ENCODE results near the gene SEL1L3.
A peak's percentile ranks its signal among the peaks of the same experiment; 100 is the strongest.

Gene SEL1L3

GRCh38 chr4:25713812-25714211 is 149.0 kb downstream of the SEL1L3 start:
- H3K4me3 ChIP-seq (ENCODE audit: control insufficient read depth, low read depth, low read length), result no peak overlapping the region
- no peak for DNase-seq (ENCODE audit: low read depth)
- TF ChIP-seq CTCF (IDR thresholded peaks at IDR 0.05; ENCODE audit: control insufficient read depth, insufficient read depth, low read depth, low read length, missing control alignments), result no peak

GRCh38 chr4:25712611-25713010 is 150.2 kb downstream of the SEL1L3 start:
- no peak for TF ChIP-seq CTCF (IDR thresholded peaks at IDR 0.05; ENCODE audit: control insufficient read depth, insufficient read depth, low read depth, low read length, missing control alignments)
- no peak for DNase-seq (ENCODE audit: low read depth)
- no peak overlapping the region for H3K4me3 ChIP-seq (ENCODE audit: control insufficient read depth, low read depth, low read length)

- TF ChIP-seq CTCF (IDR thresholded peaks at IDR 0.05; ENCODE audit: control insufficient read depth, insufficient read depth, low read depth, low read length, missing control alignments), result no peak
- no peak overlapping the region for H3K4me3 ChIP-seq (ENCODE audit: control insufficient read depth, low read depth, low read length)
- DNase-seq (ENCODE audit: low read depth), result no peak
Observed at GRCh38 chr4:25710637-25711036, 152.2 kb downstream of the SEL1L3 start.

GRCh38 chr4:25704516-25704915 is 158.3 kb downstream of the SEL1L3 start:
- TF ChIP-seq CTCF (IDR thresholded peaks at IDR 0.05; ENCODE audit: control insufficient read depth, insufficient read depth, low read depth, low read length, missing control alignments), result no peak
- H3K4me3 ChIP-seq (ENCODE audit: control insufficient read depth, low read depth, low read length), result no peak overlapping the region
- DNase-seq (ENCODE audit: low read depth), result no peak

- no peak overlapping the region for H3K4me3 ChIP-seq (ENCODE audit: control insufficient read depth, low read depth, low read length)
- TF ChIP-seq CTCF (IDR thresholded peaks at IDR 0.05; ENCODE audit: control insufficient read depth, insufficient read depth, low read depth, low read length, missing control alignments), result no peak
- DNase-seq (ENCODE audit: low read depth), result peak; percentile 4
Observed at GRCh38 chr4:25703731-25704388, 158.9 kb downstream of the SEL1L3 start.

GRCh38 chr4:25702848-25703247 is 159.9 kb downstream of the SEL1L3 start:
- peak; percentile 43 for DNase-seq (ENCODE audit: low read depth)
- no peak for TF ChIP-seq CTCF (IDR thresholded peaks at IDR 0.05; ENCODE audit: control insufficient read depth, insufficient read depth, low read depth, low read length, missing control alignments)
- H3K4me3 ChIP-seq (ENCODE audit: control insufficient read depth, low read depth, low read length), result no peak overlapping the region
